HepG2 (cell line): ENCODE measurements around the gene INHBE. TPM values are rescaled to one million over a fixed set of nuclear protein-coding genes. Genes with fewer than 3 reads are reported as not detected.

ENCODE experiments used
- ATF5 ChIP-seq: sonication (generic); formaldehyde crosslinking; IDR thresholded peaks from 2 replicates; pipeline ENCODE4 v1.4.0; 2020; ENCODE audit warnings: mild to moderate bottlenecking, low read depth, missing genetic modification reagents
- BHLHE40 ChIP-seq: IDR thresholded peaks from 2 replicates; pipeline ENCODE4 v1.6.1; 2011; ENCODE audit warnings: low read length, improper control_type of control experiment
- CCDC6 ChIP-seq: sonication (generic); formaldehyde crosslinking; IDR thresholded peaks from 2 replicates; pipeline ENCODE4 v1.8.1; 2022; ENCODE audit warnings: mild to moderate bottlenecking, missing genetic modification reagents, moderate library complexity
- DPF2 ChIP-seq: sonication (generic); formaldehyde crosslinking; IDR thresholded peaks from 2 replicates; pipeline ENCODE4 v1.4.0; 2020; ENCODE audit warnings: mild to moderate bottlenecking, low read depth, missing genetic modification reagents, borderline replicate concordance
- ELF4 ChIP-seq: sonication (generic); formaldehyde crosslinking; IDR thresholded peaks from 2 replicates; pipeline ENCODE4 v1.5.0; 2020; ENCODE audit warnings: missing genetic modification reagents, mild to moderate bottlenecking, moderate library complexity, borderline replicate concordance
- GABPA ChIP-seq, 2 experiments: IDR thresholded peaks; 2 replicates each; pipeline ENCODE4 v1.6.1; 2011 to 2016; ENCODE audit warnings: low read depth in 2 of 2, low read length in 1 of 2, missing biosample characterization in 1 of 2, missing genetic modification characterization in 1 of 2
- JUN ChIP-seq: sonication (generic); formaldehyde crosslinking; IDR thresholded peaks from 2 replicates; pipeline ENCODE4 v1.4.0; 2020; ENCODE audit warnings: mild to moderate bottlenecking, missing genetic modification reagents
- MXI1 ChIP-seq: IDR thresholded peaks from 3 replicates; pipeline ENCODE4 v1.6.1; 2012; ENCODE audit warnings: low read depth, low read length, inconsistent platforms, borderline replicate concordance
- NFE2 ChIP-seq: sonication (generic); formaldehyde crosslinking; IDR thresholded peaks from 2 replicates; pipeline ENCODE4 v1.4.0; 2020; ENCODE audit warnings: missing genetic modification reagents
- NR2C2 ChIP-seq: sonication (generic); formaldehyde crosslinking; IDR thresholded peaks from 2 replicates; pipeline ENCODE4 v1.4.0; 2020; ENCODE audit warnings: missing genetic modification reagents, mild to moderate bottlenecking, moderate library complexity, borderline replicate concordance
- PRPF4 ChIP-seq: fragments of 200-400 bp; formaldehyde crosslinking; IDR thresholded peaks from 2 replicates; pipeline ENCODE4 v1.6.1; 2016; ENCODE audit warnings: low read length, low read depth; ENCODE audit not compliant: poor library complexity, severe bottlenecking
- RFXAP ChIP-seq: sonication (generic); formaldehyde crosslinking; IDR thresholded peaks from 2 replicates; pipeline ENCODE4 v1.4.0; 2020; ENCODE audit warnings: missing genetic modification reagents, borderline replicate concordance
- SKIL ChIP-seq: sonication (generic); formaldehyde crosslinking; IDR thresholded peaks from 2 replicates; pipeline ENCODE4 v1.8.0; 2022; ENCODE audit warnings: missing genetic modification reagents, mild to moderate bottlenecking, moderate library complexity, borderline replicate concordance
- TBP ChIP-seq: sonication (generic); formaldehyde crosslinking; IDR thresholded peaks from 2 replicates; pipeline ENCODE4 v1.5.0; 2020; ENCODE audit warnings: missing genetic modification reagents
- ZBTB26 ChIP-seq: IDR thresholded peaks from 2 replicates; pipeline ENCODE4 v1.6.1; 2016; ENCODE audit warnings: missing compliant biosample characterization, missing genetic modification reagents, borderline replicate concordance
- ZNF121 ChIP-seq: sonication (generic); formaldehyde crosslinking; IDR thresholded peaks from 2 replicates; pipeline ENCODE4 v1.5.0; 2020; ENCODE audit warnings: mild to moderate bottlenecking, missing genetic modification reagents
- ZNF251 ChIP-seq: sonication (generic); formaldehyde crosslinking; IDR thresholded peaks from 2 replicates; pipeline ENCODE4 v1.9.0; 2021; ENCODE audit warnings: mild to moderate bottlenecking, missing genetic modification reagents
- ZNF484 ChIP-seq: sonication (generic); formaldehyde crosslinking; IDR thresholded peaks from 2 replicates; pipeline ENCODE4 v1.5.1; 2020; ENCODE audit warnings: mild to moderate bottlenecking, low read depth, missing genetic modification reagents, borderline replicate concordance
- ZNF556 ChIP-seq: sonication (generic); formaldehyde crosslinking; IDR thresholded peaks from 2 replicates; pipeline ENCODE4 v1.4.0; 2020; ENCODE audit warnings: mild to moderate bottlenecking, missing genetic modification reagents, borderline replicate concordance
- ZNF629 ChIP-seq: sonication (generic); formaldehyde crosslinking; conservative IDR thresholded peaks from 2 replicates; pipeline ENCODE4 v1.5.0; 2020; ENCODE audit warnings: missing genetic modification reagents
- ZNF747 ChIP-seq: sonication (generic); formaldehyde crosslinking; IDR thresholded peaks from 2 replicates; pipeline ENCODE4 v1.8.1; 2023; ENCODE audit warnings: missing genetic modification reagents, mild to moderate bottlenecking, borderline replicate concordance
- ZNF761 ChIP-seq: sonication (generic); formaldehyde crosslinking; conservative IDR thresholded peaks from 2 replicates; pipeline ENCODE4 v1.4.0; 2020; ENCODE audit warnings: mild to moderate bottlenecking, missing genetic modification reagents
- ZNF766 ChIP-seq: sonication (generic); formaldehyde crosslinking; IDR thresholded peaks from 2 replicates; pipeline ENCODE4 v1.5.0; 2020; ENCODE audit warnings: missing genetic modification reagents, borderline replicate concordance
- ZSCAN9 ChIP-seq: IDR thresholded peaks from 2 replicates; pipeline ENCODE4 v1.6.1; 2016; ENCODE audit warnings: borderline replicate concordance
- polyA plus RNA-seq, 8 experiments: library from polyadenylated mRNA; depleted of rRNA in 3 of 8; stranded (reverse) in 7 of 8; unstranded in 1 of 8; fragments of >200 nt; fragmentation: Illumina TruSeq in 4 of 8; extraction: Trizol in 4 of 8; gene quantifications; 2 replicates each; pipeline versions ENCODE4 v1.2.1 to v1.2.3, GENCODE V29; 2011 to 2016; ENCODE audit warnings: low read depth in 4 of 8, missing spikeins in 1 of 8, mixed read lengths in 1 of 8; ENCODE audit not compliant: insufficient read depth in 1 of 8
- total RNA-seq, 5 experiments: library from RNA; depleted of rRNA; stranded (reverse); fragments of >200 nt; fragmentation: Illumina TruSeq; extraction: Trizol; gene quantifications; 2 replicates each; pipeline ENCODE4 v1.2.3, GENCODE V29; 2016; ENCODE audit warnings: low read depth in 1 of 5
- TF ChIP-seq, protein P1 (sequence below): sonication (generic); formaldehyde crosslinking; conservative IDR thresholded peaks from 2 replicates; pipeline ENCODE4 v1.8.0; 2022; ENCODE audit warnings: missing genetic modification reagents

INHBE gene
- total and polyA plus RNA-seq, 2 of the 13 experiments (the other 11 are each of a cell fraction or from before 2014, with no cell fraction given), result 17.0 to 32.0 TPM

- TF ChIP-seq ZBTB26 (no peak), JUN (CRISPR knock-in tag) (no peak), ZNF629 (CRISPR knock-in tag) (no peak), NFE2 (no peak), ZNF251 (CRISPR knock-in tag) (no peak), NR2C2 (CRISPR knock-in tag) (no peak), MXI1 (peak; percentile 53; the same call in 1 of the 3 replicates), RFXAP (CRISPR knock-in tag) (no peak), TBP (CRISPR knock-in tag) (no peak), ZNF121 (CRISPR knock-in tag) (0 out of 2 replicates have a peak, but pooled peaks have one; percentile 39), ELF4 (CRISPR knock-in tag) (no peak), ZNF761 (no peak), DPF2 (CRISPR knock-in tag) (no peak), CCDC6 (CRISPR knock-in tag) (no peak), ZSCAN9 (CRISPR knock-in tag) (no peak), ATF5 (no peak), ZNF556 (CRISPR knock-in tag) (0 out of 2 replicates have a peak, but pooled peaks have one; percentile 35), ZNF484 (CRISPR knock-in tag) (no peak), ZNF747 (no peak), GABPA (IDR thresholded peaks at IDR 0.05; ENCODE audit: low read depth, low read length) (no peak), GABPA (CRISPR knock-in tag; IDR thresholded peaks at IDR 0.05; ENCODE audit: low read depth) (no peak), BHLHE40 (no peak), PRPF4 (no peak), SKIL (CRISPR knock-in tag) (no peak), ZNF766 (no peak)
- TF ChIP-seq, protein P1, sequence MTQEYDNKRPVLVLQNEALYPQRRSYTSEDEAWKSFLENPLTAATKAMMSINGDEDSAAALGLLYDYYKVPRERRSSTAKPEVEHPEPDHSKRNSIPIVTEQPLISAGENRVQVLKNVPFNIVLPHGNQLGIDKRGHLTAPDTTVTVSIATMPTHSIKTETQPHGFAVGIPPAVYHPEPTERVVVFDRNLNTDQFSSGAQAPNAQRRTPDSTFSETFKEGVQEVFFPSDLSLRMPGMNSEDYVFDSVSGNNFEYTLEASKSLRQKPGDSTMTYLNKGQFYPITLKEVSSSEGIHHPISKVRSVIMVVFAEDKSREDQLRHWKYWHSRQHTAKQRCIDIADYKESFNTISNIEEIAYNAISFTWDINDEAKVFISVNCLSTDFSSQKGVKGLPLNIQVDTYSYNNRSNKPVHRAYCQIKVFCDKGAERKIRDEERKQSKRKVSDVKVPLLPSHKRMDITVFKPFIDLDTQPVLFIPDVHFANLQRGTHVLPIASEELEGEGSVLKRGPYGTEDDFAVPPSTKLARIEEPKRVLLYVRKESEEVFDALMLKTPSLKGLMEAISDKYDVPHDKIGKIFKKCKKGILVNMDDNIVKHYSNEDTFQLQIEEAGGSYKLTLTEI (CRISPR knock-in tag), result no peak
Observed at GRCh38 chr12:57459055-57459749, 4.1 kb downstream of the INHBE start (continued).
